ENCODE results near the gene ZNRD2.

- TF ChIP-seq POLR2A (IDR thresholded peaks at IDR 0.05) (no peak), CTCF (IDR thresholded peaks at IDR 0.05) (no peak)
Measured at GRCh38 chr11:65554842-65555430, 15.3 kb upstream of the ZNRD2 start.
